ENCODE results near the gene C6orf47.

Gene C6orf47

GRCh38 chr6:31614684-31615578, 45.6 kb downstream of the C6orf47 start, which contains the start of gene AIF1:
TSS of gene AIF1 (plus strand) at chr6:31615234. CDS start at chr6:31615330, 96 bp downstream.
- DNase-seq: no peak

- DNase-seq: no peak
Measured at GRCh38 chr6:31614075-31614619, 46.4 kb downstream of the C6orf47 start.

GRCh38 chr6:31610968-31611367, 49.6 kb downstream of the C6orf47 start:
- DNase-seq: no peak

GRCh38 chr6:31609519-31610406, 50.8 kb downstream of the C6orf47 start:
- DNase-seq: no peak
